DOHH2 (cell line): ENCODE data around the gene MBD5.

ENCODE experiments used
- H3F3A ChIP-seq: fragments of 200-600 bp; sonication (generic), shearing (Covaris generic); 2 replicates; pipeline ENCODE4 v1.6.0; 2016; ENCODE audit warnings: antibody characterized with exemption, mild to moderate bottlenecking; ENCODE audit not compliant: control insufficient read depth, insufficient read depth
- H3K27ac ChIP-seq: fragments of 200-600 bp; sonication (generic); 2 replicates; pipeline ENCODE4 v1.5.1; 2014; ENCODE audit warnings: low read depth, mild to moderate bottlenecking, low read length, moderate library complexity
- H3K27me3 ChIP-seq: fragments of 200-600 bp; sonication (generic); 2 replicates; pipeline ENCODE4 v1.6.1; 2014; ENCODE audit warnings: mild to moderate bottlenecking, low read length, mixed read lengths; ENCODE audit not compliant: control insufficient read depth
- H3K36me3 ChIP-seq: fragments of 200-600 bp; sonication (generic); 2 replicates; pipeline ENCODE4 v1.6.1; 2014; ENCODE audit warnings: mild to moderate bottlenecking, low read length, moderate library complexity, mixed read lengths; ENCODE audit not compliant: control insufficient read depth
- H3K4me1 ChIP-seq: fragments of 200-600 bp; sonication (generic); 2 replicates; pipeline ENCODE4 v1.6.1; 2014; ENCODE audit warnings: mild to moderate bottlenecking, low read length, mixed read lengths; ENCODE audit not compliant: control insufficient read depth
- H3K4me2 ChIP-seq: fragments of 200-600 bp; sonication (generic); 2 replicates; pipeline ENCODE4 v1.6.0; 2014; ENCODE audit warnings: mild to moderate bottlenecking, low read length, moderate library complexity
- H3K4me3 ChIP-seq: fragments of 200-600 bp; sonication (generic); 2 replicates; pipeline ENCODE4 v1.5.1; 2014; ENCODE audit warnings: mild to moderate bottlenecking, low read length, mixed read lengths
- H3K79me2 ChIP-seq: fragments of 200-600 bp; sonication (generic); 2 replicates; pipeline ENCODE4 v1.6.1; 2014; ENCODE audit warnings: mild to moderate bottlenecking, low read length, mixed read lengths; ENCODE audit not compliant: control insufficient read depth
- H3K9me2 ChIP-seq: fragments of 200-600 bp; sonication (generic); replicated peaks from 2 replicates; pipeline ENCODE4 v1.6.1; 2014; ENCODE audit warnings: mild to moderate bottlenecking, low read length, mixed read lengths; ENCODE audit not compliant: control insufficient read depth
- H3K9me3 ChIP-seq: fragments of 200-600 bp; sonication (generic); 2 replicates; pipeline ENCODE4 v1.6.1; 2014; ENCODE audit warnings: antibody characterized with exemption, low read length, mixed read lengths; ENCODE audit not compliant: control insufficient read depth, insufficient read depth
- H4K20me1 ChIP-seq: fragments of 200-600 bp; sonication (generic); 2 replicates; pipeline ENCODE4 v1.6.0; 2014; ENCODE audit warnings: low read depth, mild to moderate bottlenecking, antibody characterized with exemption, low read length, moderate library complexity; ENCODE audit not compliant: control insufficient read depth, insufficient read depth
- CTCF ChIP-seq: fragments of 200-600 bp; sonication (generic); IDR thresholded peaks from one replicate; pipeline ENCODE4 v1.5.1; 2014; ENCODE audit warnings: antibody characterized with exemption, mild to moderate bottlenecking, low read depth, low read length; ENCODE audit not compliant: poor library complexity, severe bottlenecking
- EZH2phosphoT487 ChIP-seq: fragments of 200-600 bp; sonication (generic); IDR thresholded peaks from 2 replicates; pipeline ENCODE4 v1.6.1; 2017; ENCODE audit warnings: borderline replicate concordance, mild to moderate bottlenecking, antibody characterized with exemption, low read length, moderate library complexity, mixed read lengths

The MBD5 gene

DNA sequence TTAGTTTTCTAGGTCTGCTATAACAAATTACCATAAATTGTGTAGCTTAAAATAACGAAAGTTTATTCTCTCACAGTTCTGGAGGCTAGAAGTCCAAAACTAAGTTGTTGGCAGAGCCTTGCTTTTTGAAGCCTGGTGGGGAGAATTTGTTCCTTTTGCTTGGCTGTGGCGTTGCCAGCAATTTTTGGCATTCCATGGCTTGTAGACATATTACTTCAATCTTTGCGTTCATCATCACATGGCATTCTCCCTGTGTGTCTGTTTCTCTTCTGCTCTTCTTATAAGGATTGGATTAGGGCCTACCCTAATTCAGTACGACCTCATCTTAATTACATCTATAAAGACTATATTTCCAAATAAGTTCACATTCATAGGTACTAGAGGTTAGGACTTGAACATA is 217.7 kb downstream of the MBD5 start:
- Histone ChIP-seq H3K79me2 (no peaks in the 10 kb centered on the region), H3K4me1 (no peaks in the 10 kb centered on the region), H3K9me2 (no peaks in the 10 kb centered on the region), H3F3A (no peaks in the 10 kb centered on the region), H3K36me3 (no peaks in the 10 kb centered on the region), H3K4me3 (no peak overlapping the region), H3K9me3 (no peaks in the 10 kb centered on the region), H3K27me3 (no peaks in the 10 kb centered on the region), H4K20me1 (no peaks in the 10 kb centered on the region), H3K4me2 (no peak overlapping the region), H3K27ac (no peak overlapping the region)
- TF ChIP-seq CTCF (no peak), EZH2phosphoT487 (no peak)

DNA sequence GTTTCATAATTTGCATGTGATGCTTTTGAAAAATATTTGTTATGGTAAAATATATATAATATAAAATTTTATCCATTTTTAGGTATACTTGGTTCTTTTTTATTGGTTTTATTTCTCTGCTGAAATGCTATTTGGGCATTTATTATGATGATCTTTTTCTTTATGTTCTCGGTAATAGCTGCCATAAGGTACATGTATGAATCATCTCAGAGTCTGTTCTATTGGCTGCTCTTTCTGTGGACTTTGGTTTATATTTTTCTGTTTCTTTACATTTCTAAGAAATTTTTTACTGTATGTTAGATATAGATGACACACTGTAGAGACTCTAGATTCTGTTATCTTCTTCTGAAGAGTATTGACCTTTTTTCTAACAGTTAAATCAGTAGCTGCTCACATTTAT is 219.9 kb downstream of the MBD5 start:
- H3K27me3 ChIP-seq: no peaks in the 10 kb centered on the region
- no peaks in the 10 kb centered on the region for H3K79me2 ChIP-seq
- H3K9me2 ChIP-seq: no peaks in the 10 kb centered on the region
- H4K20me1 ChIP-seq: no peaks in the 10 kb centered on the region
- H3K4me1 ChIP-seq: no peaks in the 10 kb centered on the region
- H3K36me3 ChIP-seq: no peaks in the 10 kb centered on the region
- H3K4me3 ChIP-seq: no peak overlapping the region
- no peaks in the 10 kb centered on the region for H3F3A ChIP-seq
- TF ChIP-seq EZH2phosphoT487: no peak
- H3K27ac ChIP-seq: no peak overlapping the region
- no peaks in the 10 kb centered on the region for H3K9me3 ChIP-seq
- no peak overlapping the region for H3K4me2 ChIP-seq

- H4K20me1 ChIP-seq: no peaks in the 10 kb centered on the region
- no peaks in the 10 kb centered on the region for H3K9me3 ChIP-seq
- no peaks in the 10 kb centered on the region for H3K36me3 ChIP-seq
- no peaks in the 10 kb centered on the region for H3F3A ChIP-seq
- no peak for TF ChIP-seq EZH2phosphoT487
- no peak for TF ChIP-seq CTCF
- H3K9me2 ChIP-seq: no peaks in the 10 kb centered on the region
- H3K4me1 ChIP-seq: no peaks in the 10 kb centered on the region
- H3K27me3 ChIP-seq: no peaks in the 10 kb centered on the region
- no peak overlapping the region for H3K27ac ChIP-seq
- no peak overlapping the region for H3K4me3 ChIP-seq
- no peak overlapping the region for H3K4me2 ChIP-seq
- H3K79me2 ChIP-seq: no peaks in the 10 kb centered on the region
Measured at GRCh38 chr2:148244593-148245292, 223.9 kb downstream of the MBD5 start.

DNA sequence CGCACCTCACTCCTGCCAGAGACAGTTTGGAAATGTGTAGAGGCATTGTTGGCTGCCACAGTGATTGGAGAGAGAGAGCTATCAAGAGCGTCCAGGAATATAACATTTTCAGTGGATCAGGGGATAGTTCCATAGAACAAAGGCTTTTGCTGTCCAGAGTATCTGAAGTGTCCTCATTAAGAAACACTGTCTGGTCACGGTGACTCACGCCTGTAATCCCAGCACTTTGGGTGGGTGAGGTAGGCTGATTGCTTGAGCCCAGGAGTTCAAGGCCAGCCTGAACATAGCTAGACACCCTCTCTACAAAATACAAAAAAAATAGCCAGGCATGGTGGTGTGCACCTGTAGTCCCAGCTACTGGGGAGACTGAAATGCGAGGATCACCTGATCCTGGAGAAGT is 231.1 kb downstream of the MBD5 start:
- H3K79me2 ChIP-seq: no peaks in the 10 kb centered on the region
- no peaks in the 10 kb centered on the region for H3K36me3 ChIP-seq
- no peaks in the 10 kb centered on the region for H3K4me1 ChIP-seq
- no peaks in the 10 kb centered on the region for H4K20me1 ChIP-seq
- H3K9me3 ChIP-seq: peaks cover 7% of the 10 kb centered on the region; the same call in 1 of the 2 replicates
- no peaks in the 10 kb centered on the region for H3K9me2 ChIP-seq
- no peaks in the 10 kb centered on the region for H3K27me3 ChIP-seq
- no peak overlapping the region for H3K27ac ChIP-seq
- TF ChIP-seq CTCF: no peak
- no peak for TF ChIP-seq EZH2phosphoT487
- no peak overlapping the region for H3K4me3 ChIP-seq
- H3K4me2 ChIP-seq: no peak overlapping the region
- H3F3A ChIP-seq: no peaks in the 10 kb centered on the region
